Fibroblast of peridontal ligament (primary cell): ENCODE measurements around the gene PKP4.

Source experiments
- DNase-seq: peaks from one replicate; pipeline ENCODE4 v3.0.0-alpha.2; 2010; ENCODE audit errors: extremely low read depth

PKP4 gene

GRCh38 chr2:158718851-158719250 is 262.1 kb downstream of the PKP4 start:
- DNase-seq, result peak; percentile 34

GRCh38 chr2:158719403-158719802 is 262.7 kb downstream of the PKP4 start:
- no peak for DNase-seq

GRCh38 chr2:158722266-158723105 is 265.7 kb downstream of the PKP4 start:
- DNase-seq, result no peak

- no peak for DNase-seq
These were observed 266.6 kb downstream of the PKP4 start for GRCh38 chr2:158723181-158723838.

GRCh38 chr2:158723921-158724802 is 267.4 kb downstream of the PKP4 start:
- DNase-seq, result no peak

GRCh38 chr2:158724803-158725381 is 268.1 kb downstream of the PKP4 start:
- DNase-seq, result no peak

GRCh38 chr2:158725441-158725891 is 268.7 kb downstream of the PKP4 start:
- DNase-seq, result no peak

- DNase-seq, result no peak
These were observed 270.3 kb downstream of the PKP4 start for GRCh38 chr2:158726911-158727592.

- no peak for DNase-seq
These were observed 271.7 kb downstream of the PKP4 start for GRCh38 chr2:158728422-158728821.

GRCh38 chr2:158729451-158729850 is 272.7 kb downstream of the PKP4 start:
- no peak for DNase-seq

GRCh38 chr2:158729873-158730620 is 273.3 kb downstream of the PKP4 start:
- no peak for DNase-seq

- DNase-seq, result no peak
These were observed 273.9 kb downstream of the PKP4 start for GRCh38 chr2:158730621-158731140.

- DNase-seq, result no peak
These were observed 274.6 kb downstream of the PKP4 start for GRCh38 chr2:158731386-158731785.
